ENCODE results near the gene ICA1.

ICA1 gene

GRCh38 chr7:8286118-8286517, 24.2 kb upstream of the ICA1 start:
- no peak for DNase-seq (ENCODE audit: low read depth)
- Histone ChIP-seq H3K9ac (ENCODE audit: low read length) (no peak overlapping the region), H3K4me3 (ENCODE audit: low read length) (no peak overlapping the region)

GRCh38 chr7:8285155-8285554, 23.2 kb upstream of the ICA1 start:
- no peaks in the 10 kb centered on the region for H3K9me3 ChIP-seq (ENCODE audit: control insufficient read depth, low read length)

More at GRCh38 chr7:8286118-8286517, 24.2 kb upstream of the ICA1 start:
- Histone ChIP-seq H3K27me3 (replicated peaks; ENCODE audit: control insufficient read depth, insufficient read depth, low read length) (peaks cover 3% of the 10 kb centered on the region), H3K4me1 (ENCODE audit: control insufficient read depth, insufficient read depth, low read length) (no peaks in the 10 kb centered on the region), H3K9me3 (ENCODE audit: control insufficient read depth, low read length) (no peaks in the 10 kb centered on the region), H3K36me3 (ENCODE audit: control insufficient read depth, insufficient read depth, low read length, severe bottlenecking) (no peaks in the 10 kb centered on the region)

GRCh38 chr7:8284606-8285005, 22.6 kb upstream of the ICA1 start:
- Histone ChIP-seq H3K9me3 (ENCODE audit: control insufficient read depth, low read length) (no peaks in the 10 kb centered on the region), H3K9ac (ENCODE audit: low read length) (no peak overlapping the region), H3K4me1 (ENCODE audit: control insufficient read depth, insufficient read depth, low read length) (no peaks in the 10 kb centered on the region), H3K27me3 (replicated peaks; ENCODE audit: control insufficient read depth, insufficient read depth, low read length) (no peaks in the 10 kb centered on the region), H3K36me3 (ENCODE audit: control insufficient read depth, insufficient read depth, low read length, severe bottlenecking) (no peaks in the 10 kb centered on the region), H3K4me3 (ENCODE audit: low read length) (no peak overlapping the region)
- DNase-seq (ENCODE audit: low read depth) = no peak

More at GRCh38 chr7:8285155-8285554, 23.2 kb upstream of the ICA1 start:
- DNase-seq (ENCODE audit: low read depth) = no peak
- H3K27me3 ChIP-seq (replicated peaks; ENCODE audit: control insufficient read depth, insufficient read depth, low read length) = peaks cover 3% of the 10 kb centered on the region
- H3K9ac ChIP-seq (ENCODE audit: low read length) = no peak overlapping the region
- H3K4me1 ChIP-seq (ENCODE audit: control insufficient read depth, insufficient read depth, low read length) = no peaks in the 10 kb centered on the region
- H3K36me3 ChIP-seq (ENCODE audit: control insufficient read depth, insufficient read depth, low read length, severe bottlenecking) = no peaks in the 10 kb centered on the region
- H3K4me3 ChIP-seq (ENCODE audit: low read length) = no peak overlapping the region

- no peak for DNase-seq (ENCODE audit: low read depth)
- no peak overlapping the region for H3K4me3 ChIP-seq (ENCODE audit: low read length)
- H3K9me3 ChIP-seq (ENCODE audit: control insufficient read depth, low read length) = no peaks in the 10 kb centered on the region
- H3K36me3 ChIP-seq (ENCODE audit: control insufficient read depth, insufficient read depth, low read length, severe bottlenecking) = no peaks in the 10 kb centered on the region
- no peaks in the 10 kb centered on the region for H3K27me3 ChIP-seq (replicated peaks; ENCODE audit: control insufficient read depth, insufficient read depth, low read length)
- no peaks in the 10 kb centered on the region for H3K4me1 ChIP-seq (ENCODE audit: control insufficient read depth, insufficient read depth, low read length)
- H3K9ac ChIP-seq (ENCODE audit: low read length) = no peak overlapping the region
These were observed 22.0 kb upstream of the ICA1 start for GRCh38 chr7:8283968-8284367.

DNA sequence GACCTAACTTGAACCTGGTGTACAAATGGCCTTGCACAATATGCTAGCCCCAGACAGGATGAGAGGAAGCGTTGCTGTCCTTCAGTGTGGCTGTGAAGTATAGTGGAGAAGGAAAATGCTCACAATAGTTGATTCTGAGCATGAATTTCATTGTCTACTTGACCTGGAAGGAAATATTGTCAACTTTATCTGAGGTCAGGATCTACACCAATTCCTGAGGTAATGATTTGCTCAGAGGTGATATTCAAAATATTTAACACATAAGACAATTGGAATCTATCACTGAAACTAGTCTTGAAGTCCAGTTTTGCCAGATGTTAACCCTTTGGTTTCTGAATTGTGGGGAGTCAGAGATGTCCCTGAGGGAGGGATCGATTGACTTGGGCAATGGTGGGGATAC, 20.9 kb upstream of the ICA1 start:
- no peaks in the 10 kb centered on the region for H3K27me3 ChIP-seq (replicated peaks; ENCODE audit: control insufficient read depth, insufficient read depth, low read length)
- H3K9ac ChIP-seq (ENCODE audit: low read length) = no peak overlapping the region
- DNase-seq (ENCODE audit: low read depth) = no peak

GRCh38 chr7:8282162-8282561, 20.2 kb upstream of the ICA1 start:
- H3K9me3 ChIP-seq (ENCODE audit: control insufficient read depth, low read length) = no peaks in the 10 kb centered on the region
- H3K27me3 ChIP-seq (replicated peaks; ENCODE audit: control insufficient read depth, insufficient read depth, low read length) = no peaks in the 10 kb centered on the region
- no peak overlapping the region for H3K4me3 ChIP-seq (ENCODE audit: low read length)
- no peaks in the 10 kb centered on the region for H3K4me1 ChIP-seq (ENCODE audit: control insufficient read depth, insufficient read depth, low read length)
- DNase-seq (ENCODE audit: low read depth) = no peak
- no peak overlapping the region for H3K9ac ChIP-seq (ENCODE audit: low read length)
- H3K36me3 ChIP-seq (ENCODE audit: control insufficient read depth, insufficient read depth, low read length, severe bottlenecking) = no peaks in the 10 kb centered on the region

More for the DNA sequence above, 20.9 kb upstream of the ICA1 start:
- Histone ChIP-seq H3K4me3 (ENCODE audit: low read length) (no peak overlapping the region), H3K9me3 (ENCODE audit: control insufficient read depth, low read length) (no peaks in the 10 kb centered on the region), H3K4me1 (ENCODE audit: control insufficient read depth, insufficient read depth, low read length) (no peaks in the 10 kb centered on the region), H3K36me3 (ENCODE audit: control insufficient read depth, insufficient read depth, low read length, severe bottlenecking) (no peaks in the 10 kb centered on the region)

GRCh38 chr7:8278183-8278582, 16.2 kb upstream of the ICA1 start:
- no peaks in the 10 kb centered on the region for H3K36me3 ChIP-seq (ENCODE audit: control insufficient read depth, insufficient read depth, low read length, severe bottlenecking)
- no peak for DNase-seq (ENCODE audit: low read depth)
- no peak overlapping the region for H3K9ac ChIP-seq (ENCODE audit: low read length)
- no peaks in the 10 kb centered on the region for H3K27me3 ChIP-seq (replicated peaks; ENCODE audit: control insufficient read depth, insufficient read depth, low read length)
- no peaks in the 10 kb centered on the region for H3K9me3 ChIP-seq (ENCODE audit: control insufficient read depth, low read length)
- H3K4me1 ChIP-seq (ENCODE audit: control insufficient read depth, insufficient read depth, low read length) = no peaks in the 10 kb centered on the region
- no peak overlapping the region for H3K4me3 ChIP-seq (ENCODE audit: low read length)

DNA sequence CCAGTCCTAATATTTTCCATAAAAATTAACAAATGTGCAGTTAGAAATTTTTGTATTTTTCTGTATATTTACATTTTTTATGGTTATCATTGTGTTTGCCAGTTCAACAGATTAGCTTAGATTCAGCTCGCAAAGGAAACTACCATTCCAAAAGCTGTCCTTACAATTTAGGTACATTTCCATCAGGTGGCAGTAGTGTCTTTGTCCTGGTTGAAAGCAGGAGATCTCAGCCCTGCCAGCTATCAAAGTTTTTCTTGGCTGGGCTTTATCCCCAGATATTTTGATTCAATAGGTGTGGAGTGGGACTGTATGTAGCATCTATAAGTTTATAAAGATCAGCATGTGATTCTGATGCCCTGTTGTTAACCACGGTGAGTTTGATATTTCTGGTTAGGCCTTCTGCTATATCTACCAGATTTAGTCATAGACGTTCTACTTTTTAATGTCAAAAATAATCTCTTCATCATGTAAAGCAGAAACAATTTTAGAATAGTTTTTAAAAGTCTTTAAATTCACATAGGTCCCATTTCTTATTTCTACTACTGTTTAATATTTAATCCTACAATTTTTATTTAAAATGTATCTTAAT, 15.5 kb upstream of the ICA1 start:
- no peak for DNase-seq (ENCODE audit: low read depth)
- no peak overlapping the region for H3K9ac ChIP-seq (ENCODE audit: low read length)

DNA sequence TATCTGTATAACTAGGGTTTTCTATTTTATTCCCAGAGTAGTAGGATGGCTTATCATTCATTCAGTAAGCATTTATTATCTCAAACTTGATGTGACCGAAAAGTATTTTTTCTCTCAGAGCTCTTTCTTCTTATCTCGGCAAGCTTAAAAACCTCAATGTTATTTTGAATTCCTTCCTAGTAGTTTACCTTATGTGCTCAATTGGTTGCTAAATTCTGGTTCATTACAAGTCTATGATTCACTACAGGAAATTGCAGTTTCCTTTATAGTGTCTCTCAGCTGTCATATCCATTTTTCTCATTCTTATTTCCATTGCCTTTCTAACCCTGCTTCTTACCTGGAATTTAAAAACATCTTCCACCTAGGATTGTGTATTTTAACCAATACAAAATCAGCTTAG, 12.6 kb upstream of the ICA1 start:
- H3K9me3 ChIP-seq (ENCODE audit: control insufficient read depth, low read length) = no peaks in the 10 kb centered on the region

More for the DNA sequence above, 15.5 kb upstream of the ICA1 start:
- H3K4me1 ChIP-seq (ENCODE audit: control insufficient read depth, insufficient read depth, low read length) = no peaks in the 10 kb centered on the region
- no peaks in the 10 kb centered on the region for H3K9me3 ChIP-seq (ENCODE audit: control insufficient read depth, low read length)
- no peaks in the 10 kb centered on the region for H3K36me3 ChIP-seq (ENCODE audit: control insufficient read depth, insufficient read depth, low read length, severe bottlenecking)
- H3K4me3 ChIP-seq (ENCODE audit: low read length) = no peak overlapping the region
- H3K27me3 ChIP-seq (replicated peaks; ENCODE audit: control insufficient read depth, insufficient read depth, low read length) = no peaks in the 10 kb centered on the region

GRCh38 chr7:8271960-8272359, 10.0 kb upstream of the ICA1 start:
- Histone ChIP-seq H3K4me3 (ENCODE audit: low read length) (no peak overlapping the region), H3K36me3 (ENCODE audit: control insufficient read depth, insufficient read depth, low read length, severe bottlenecking) (no peaks in the 10 kb centered on the region), H3K4me1 (ENCODE audit: control insufficient read depth, insufficient read depth, low read length) (no peaks in the 10 kb centered on the region), H3K9ac (ENCODE audit: low read length) (no peak overlapping the region), H3K9me3 (ENCODE audit: control insufficient read depth, low read length) (no peaks in the 10 kb centered on the region), H3K27me3 (replicated peaks; ENCODE audit: control insufficient read depth, insufficient read depth, low read length) (no peaks in the 10 kb centered on the region)
- DNase-seq (ENCODE audit: low read depth) = no peak

More for the DNA sequence above, 12.6 kb upstream of the ICA1 start:
- no peak for DNase-seq (ENCODE audit: low read depth)
- Histone ChIP-seq H3K36me3 (ENCODE audit: control insufficient read depth, insufficient read depth, low read length, severe bottlenecking) (no peaks in the 10 kb centered on the region), H3K4me1 (ENCODE audit: control insufficient read depth, insufficient read depth, low read length) (no peaks in the 10 kb centered on the region), H3K9ac (ENCODE audit: low read length) (no peak overlapping the region), H3K27me3 (replicated peaks; ENCODE audit: control insufficient read depth, insufficient read depth, low read length) (no peaks in the 10 kb centered on the region), H3K4me3 (ENCODE audit: low read length) (no peak overlapping the region)

- Histone ChIP-seq H3K4me1 (ENCODE audit: control insufficient read depth, insufficient read depth, low read length) (no peaks in the 10 kb centered on the region), H3K36me3 (ENCODE audit: control insufficient read depth, insufficient read depth, low read length, severe bottlenecking) (no peaks in the 10 kb centered on the region), H3K9me3 (ENCODE audit: control insufficient read depth, low read length) (peaks cover 13% of the 10 kb centered on the region), H3K9ac (ENCODE audit: low read length) (no peak overlapping the region), H3K4me3 (ENCODE audit: low read length) (no peak overlapping the region), H3K27me3 (replicated peaks; ENCODE audit: control insufficient read depth, insufficient read depth, low read length) (peaks cover 28% of the 10 kb centered on the region)
- DNase-seq (ENCODE audit: low read depth) = no peak
These were observed 1.1 kb upstream of the ICA1 start for GRCh38 chr7:8263048-8263447.
